ENCODE measurements around the gene DAPK2. TPM values are rescaled to one million over a fixed set of nuclear protein-coding genes. Genes with fewer than 3 reads are reported as not detected.

The DAPK2 gene
- total and polyA plus RNA-seq, 2 of the 13 experiments (the other 11 are each of a cell fraction or from before 2014, with no cell fraction given), result 0.33 to 0.63 TPM

DNA sequence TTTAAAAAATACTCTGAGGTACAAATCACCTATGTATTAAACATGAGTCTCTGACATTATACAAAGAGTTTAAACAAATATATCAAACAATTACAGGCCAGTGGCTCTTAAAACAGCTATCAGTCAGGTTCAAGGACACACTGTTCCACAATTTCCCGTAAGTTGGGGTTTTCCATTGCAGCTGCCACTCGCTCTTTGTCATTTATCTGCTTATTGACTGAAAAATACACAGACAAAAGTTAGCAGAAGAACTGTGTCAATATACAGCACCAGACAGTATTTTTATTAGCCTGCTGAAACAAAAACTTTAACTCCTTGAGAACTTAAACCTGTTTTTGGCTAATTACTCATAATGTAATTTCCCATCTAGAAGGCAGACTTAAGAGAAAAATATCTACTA lies 26.5 kb upstream of the DAPK2 start (continued):
- TF ChIP-seq, protein P1, sequence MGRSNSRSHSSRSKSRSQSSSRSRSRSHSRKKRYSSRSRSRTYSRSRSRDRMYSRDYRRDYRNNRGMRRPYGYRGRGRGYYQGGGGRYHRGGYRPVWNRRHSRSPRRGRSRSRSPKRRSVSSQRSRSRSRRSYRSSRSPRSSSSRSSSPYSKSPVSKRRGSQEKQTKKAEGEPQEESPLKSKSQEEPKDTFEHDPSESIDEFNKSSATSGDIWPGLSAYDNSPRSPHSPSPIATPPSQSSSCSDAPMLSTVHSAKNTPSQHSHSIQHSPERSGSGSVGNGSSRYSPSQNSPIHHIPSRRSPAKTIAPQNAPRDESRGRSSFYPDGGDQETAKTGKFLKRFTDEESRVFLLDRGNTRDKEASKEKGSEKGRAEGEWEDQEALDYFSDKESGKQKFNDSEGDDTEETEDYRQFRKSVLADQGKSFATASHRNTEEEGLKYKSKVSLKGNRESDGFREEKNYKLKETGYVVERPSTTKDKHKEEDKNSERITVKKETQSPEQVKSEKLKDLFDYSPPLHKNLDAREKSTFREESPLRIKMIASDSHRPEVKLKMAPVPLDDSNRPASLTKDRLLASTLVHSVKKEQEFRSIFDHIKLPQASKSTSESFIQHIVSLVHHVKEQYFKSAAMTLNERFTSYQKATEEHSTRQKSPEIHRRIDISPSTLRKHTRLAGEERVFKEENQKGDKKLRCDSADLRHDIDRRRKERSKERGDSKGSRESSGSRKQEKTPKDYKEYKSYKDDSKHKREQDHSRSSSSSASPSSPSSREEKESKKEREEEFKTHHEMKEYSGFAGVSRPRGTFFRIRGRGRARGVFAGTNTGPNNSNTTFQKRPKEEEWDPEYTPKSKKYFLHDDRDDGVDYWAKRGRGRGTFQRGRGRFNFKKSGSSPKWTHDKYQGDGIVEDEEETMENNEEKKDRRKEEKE (IDR thresholded peaks at IDR 0.05), result no peak
- no peak for TF ChIP-seq TOPORS (CRISPR knock-in tag; IDR thresholded peaks at IDR 0.05)
- TF ChIP-seq ZNF619 (CRISPR knock-in tag; IDR thresholded peaks at IDR 0.05), result no peak
- peak; percentile 99 for TF ChIP-seq NCOA2 (CRISPR knock-in tag; IDR thresholded peaks at IDR 0.05)
- peak; percentile 49; the same call in 1 of the 2 replicates for TF ChIP-seq NKX3-1 (CRISPR knock-in tag; IDR thresholded peaks at IDR 0.05)
- peak; percentile 87; the same call in 1 of the 2 replicates for TF ChIP-seq HMG20B (CRISPR knock-in tag; conservative IDR thresholded peaks at IDR 0.05)
- peak; percentile 97 for TF ChIP-seq SKI (IDR thresholded peaks at IDR 0.05; ENCODE audit: partially characterized antibody)
- TF ChIP-seq ZNF205 (CRISPR knock-in tag; IDR thresholded peaks at IDR 0.05), result peak; percentile 64; the same call in 1 of the 2 replicates
- TF ChIP-seq HMG20A (CRISPR knock-in tag; IDR thresholded peaks at IDR 0.05; ENCODE audit: borderline replicate concordance), result peak; percentile 96
- no peak for TF ChIP-seq ZNF598 (CRISPR knock-in tag; IDR thresholded peaks at IDR 0.05; ENCODE audit: borderline replicate concordance)
- TF ChIP-seq, protein P2, sequence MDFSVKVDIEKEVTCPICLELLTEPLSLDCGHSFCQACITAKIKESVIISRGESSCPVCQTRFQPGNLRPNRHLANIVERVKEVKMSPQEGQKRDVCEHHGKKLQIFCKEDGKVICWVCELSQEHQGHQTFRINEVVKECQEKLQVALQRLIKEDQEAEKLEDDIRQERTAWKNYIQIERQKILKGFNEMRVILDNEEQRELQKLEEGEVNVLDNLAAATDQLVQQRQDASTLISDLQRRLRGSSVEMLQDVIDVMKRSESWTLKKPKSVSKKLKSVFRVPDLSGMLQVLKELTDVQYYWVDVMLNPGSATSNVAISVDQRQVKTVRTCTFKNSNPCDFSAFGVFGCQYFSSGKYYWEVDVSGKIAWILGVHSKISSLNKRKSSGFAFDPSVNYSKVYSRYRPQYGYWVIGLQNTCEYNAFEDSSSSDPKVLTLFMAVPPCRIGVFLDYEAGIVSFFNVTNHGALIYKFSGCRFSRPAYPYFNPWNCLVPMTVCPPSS (IDR thresholded peaks at IDR 0.05), result no peak
- no peak for TF ChIP-seq ZSCAN30 (CRISPR knock-in tag; IDR thresholded peaks at IDR 0.05)
- TF ChIP-seq ARNT (IDR thresholded peaks at IDR 0.05), result no peak
- TF ChIP-seq, protein P3, sequence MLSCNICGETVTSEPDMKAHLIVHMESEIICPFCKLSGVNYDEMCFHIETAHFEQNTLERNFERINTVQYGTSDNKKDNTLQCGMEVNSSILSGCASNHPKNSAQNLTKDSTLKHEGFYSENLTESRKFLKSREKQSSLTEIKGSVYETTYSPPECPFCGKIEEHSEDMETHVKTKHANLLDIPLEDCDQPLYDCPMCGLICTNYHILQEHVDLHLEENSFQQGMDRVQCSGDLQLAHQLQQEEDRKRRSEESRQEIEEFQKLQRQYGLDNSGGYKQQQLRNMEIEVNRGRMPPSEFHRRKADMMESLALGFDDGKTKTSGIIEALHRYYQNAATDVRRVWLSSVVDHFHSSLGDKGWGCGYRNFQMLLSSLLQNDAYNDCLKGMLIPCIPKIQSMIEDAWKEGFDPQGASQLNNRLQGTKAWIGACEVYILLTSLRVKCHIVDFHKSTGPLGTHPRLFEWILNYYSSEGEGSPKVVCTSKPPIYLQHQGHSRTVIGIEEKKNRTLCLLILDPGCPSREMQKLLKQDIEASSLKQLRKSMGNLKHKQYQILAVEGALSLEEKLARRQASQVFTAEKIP (CRISPR knock-in tag; IDR thresholded peaks at IDR 0.05; ENCODE audit: borderline replicate concordance), result no peak
- no peak; a peak in 2 of 4 replicates for TF ChIP-seq NR2F1 (CRISPR knock-in tag; IDR thresholded peaks at IDR 0.05)
- TF ChIP-seq, protein P4, sequence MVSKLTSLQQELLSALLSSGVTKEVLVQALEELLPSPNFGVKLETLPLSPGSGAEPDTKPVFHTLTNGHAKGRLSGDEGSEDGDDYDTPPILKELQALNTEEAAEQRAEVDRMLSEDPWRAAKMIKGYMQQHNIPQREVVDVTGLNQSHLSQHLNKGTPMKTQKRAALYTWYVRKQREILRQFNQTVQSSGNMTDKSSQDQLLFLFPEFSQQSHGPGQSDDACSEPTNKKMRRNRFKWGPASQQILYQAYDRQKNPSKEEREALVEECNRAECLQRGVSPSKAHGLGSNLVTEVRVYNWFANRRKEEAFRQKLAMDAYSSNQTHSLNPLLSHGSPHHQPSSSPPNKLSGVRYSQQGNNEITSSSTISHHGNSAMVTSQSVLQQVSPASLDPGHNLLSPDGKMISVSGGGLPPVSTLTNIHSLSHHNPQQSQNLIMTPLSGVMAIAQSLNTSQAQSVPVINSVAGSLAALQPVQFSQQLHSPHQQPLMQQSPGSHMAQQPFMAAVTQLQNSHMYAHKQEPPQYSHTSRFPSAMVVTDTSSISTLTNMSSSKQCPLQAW (CRISPR knock-in tag; IDR thresholded peaks at IDR 0.05), result no peak
- TF ChIP-seq ZNF546 (CRISPR knock-in tag; conservative IDR thresholded peaks at IDR 0.05), result no peak
- TF ChIP-seq ZNF775 (CRISPR knock-in tag; IDR thresholded peaks at IDR 0.05; ENCODE audit: borderline replicate concordance), result no peak
- TF ChIP-seq ZNF777 (CRISPR knock-in tag; IDR thresholded peaks at IDR 0.05), result no peak
- TF ChIP-seq KDM5B (CRISPR knock-in tag; IDR thresholded peaks at IDR 0.05; ENCODE audit: borderline replicate concordance), result no peak
- TF ChIP-seq DPF2 (CRISPR knock-in tag; IDR thresholded peaks at IDR 0.05; ENCODE audit: borderline replicate concordance, low read depth), result peak; percentile 46; the same call in 1 of the 2 replicates
- TF ChIP-seq FOXJ3 (CRISPR knock-in tag; IDR thresholded peaks at IDR 0.05; ENCODE audit: borderline replicate concordance), result peak; percentile 91; the same call in 1 of the 2 replicates
- TF ChIP-seq, protein P5, sequence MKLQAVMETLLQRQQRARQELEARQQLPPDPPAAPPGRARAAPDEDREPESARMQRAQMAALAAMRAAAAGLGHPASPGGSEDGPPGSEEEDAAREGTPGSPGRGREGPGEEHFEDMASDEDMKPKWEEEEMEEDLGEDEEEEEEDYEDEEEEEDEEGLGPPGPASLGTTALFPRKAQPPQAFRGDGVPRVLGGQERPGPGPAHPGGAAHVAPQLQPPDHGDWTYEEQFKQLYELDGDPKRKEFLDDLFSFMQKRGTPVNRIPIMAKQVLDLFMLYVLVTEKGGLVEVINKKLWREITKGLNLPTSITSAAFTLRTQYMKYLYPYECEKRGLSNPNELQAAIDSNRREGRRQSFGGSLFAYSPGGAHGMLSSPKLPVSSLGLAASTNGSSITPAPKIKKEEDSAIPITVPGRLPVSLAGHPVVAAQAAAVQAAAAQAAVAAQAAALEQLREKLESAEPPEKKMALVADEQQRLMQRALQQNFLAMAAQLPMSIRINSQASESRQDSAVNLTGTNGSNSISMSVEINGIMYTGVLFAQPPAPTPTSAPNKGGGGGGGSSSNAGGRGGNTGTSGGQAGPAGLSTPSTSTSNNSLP (IDR thresholded peaks at IDR 0.05; ENCODE audit: low read depth, low read length), result peak; percentile 87

All from HepG2 (cell line).